Measurements from ENCODE around the gene TRNT1. TPM values are rescaled to one million over a fixed set of nuclear protein-coding genes. Genes with fewer than 3 reads are reported as not detected.

Gene TRNT1
- total and polyA plus RNA-seq, 2 of the 8 experiments (the other 6 are each of a cell fraction or from before 2014, with no cell fraction given): 7.2 to 33.1 TPM

DNA sequence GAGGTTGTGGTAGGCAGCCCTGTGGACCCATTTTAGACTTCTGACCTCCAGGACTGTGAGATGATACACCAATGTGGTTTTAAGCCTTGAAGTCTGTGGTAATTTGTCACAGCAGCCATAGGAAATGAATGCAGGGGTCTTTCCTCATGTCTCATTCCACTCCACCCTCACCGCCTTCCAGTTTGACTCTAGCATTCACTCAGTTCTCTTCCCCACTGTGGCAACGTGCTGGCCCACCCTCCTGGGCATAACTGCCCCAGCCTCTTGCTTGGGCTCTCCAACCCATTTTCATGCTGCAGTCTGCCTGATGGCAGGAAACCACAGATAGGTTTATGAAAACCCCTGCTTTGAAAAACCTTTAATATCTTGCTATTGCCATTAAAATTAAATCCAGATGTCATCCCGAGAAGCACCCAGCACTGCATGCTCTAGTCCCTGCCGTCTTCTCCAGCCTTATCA lies 7.3 kb upstream of the TRNT1 start:
- Histone ChIP-seq H4K20me1 (replicated peaks in 1 of 2; ENCODE audit: control insufficient read depth in 1 of 2, insufficient read depth in 2 of 2, low read length in 2 of 2) (no peaks in the 10 kb centered on the region), H2AFZ (ENCODE audit: low read length) (0 out of 2 replicates have a peak overlapping the region, but pooled peaks have one; percentile 3), H4K5ac (ENCODE audit: insufficient read length, low read depth, low read length) (no peak overlapping the region), H3K9me3 (ENCODE audit: insufficient read depth in 2 of 2, low read depth in 1 of 2, low read length in 1 of 2) (no peaks in the 10 kb centered on the region), H3K27me3 (replicated peaks in 1 of 4; ENCODE audit: control insufficient read depth in 3 of 4, extremely low read depth in 1 of 4, insufficient read depth in 3 of 4, low read length in 3 of 4) (no peaks in the 10 kb centered on the region), H3K9ac (replicated peaks in 1 of 4; ENCODE audit: extremely low read depth in 1 of 4, low read depth in 3 of 4, low read length in 3 of 4) (peak overlapping the region in 1 of 4 experiments; percentile 34; a peak in 1 of 7 replicates), H3K23me2 (ENCODE audit: low read depth, low read length) (no peaks in the 10 kb centered on the region), H3K18ac (ENCODE audit: extremely low read depth, low read length) (no peak overlapping the region), H3K14ac (ENCODE audit: insufficient read length) (no peak overlapping the region), H3K36me3 (ENCODE audit: control insufficient read depth in 2 of 4, insufficient read depth in 4 of 4, low read length in 3 of 4) (no peaks in the 10 kb centered on the region), H2AK5ac (ENCODE audit: low read depth, low read length) (no peak overlapping the region), H3K79me1 (ENCODE audit: low read depth, low read length) (no peaks in the 10 kb centered on the region), H3K23ac (ENCODE audit: insufficient read length) (no peak overlapping the region), H3K27ac (ENCODE audit: low read depth, low read length) (no peak overlapping the region), H3K4me1 (replicated peaks in 1 of 4; ENCODE audit: control insufficient read depth in 3 of 4, insufficient read depth in 4 of 4, low read length in 3 of 4) (no peaks in the 10 kb centered on the region), H2BK5ac (ENCODE audit: low read depth, low read length) (no peak overlapping the region), H2BK20ac (ENCODE audit: low read length) (no peak overlapping the region), H3K56ac (replicated peaks; ENCODE audit: insufficient read length, low read depth, low read length) (no peak overlapping the region), H2BK12ac (ENCODE audit: low read depth, low read length) (no peak overlapping the region), H3K4ac (replicated peaks; ENCODE audit: insufficient read length, low read depth, low read length) (no peak overlapping the region), H4K91ac (replicated peaks; ENCODE audit: insufficient read length, low read length) (no peak overlapping the region), H2BK120ac (replicated peaks; ENCODE audit: low read depth, low read length) (no peak overlapping the region), H2BK15ac (ENCODE audit: low read length) (no peak overlapping the region), H4K8ac (ENCODE audit: extremely low read depth, insufficient read depth, low read length) (no peak overlapping the region), H3K79me2 (ENCODE audit: control insufficient read depth in 1 of 2, insufficient read depth in 2 of 2, low read length in 2 of 2) (no peaks in the 10 kb centered on the region), H3K4me2 (ENCODE audit: insufficient read depth in 1 of 2, low read depth in 2 of 2, low read length in 2 of 2) (no peak overlapping the region), H3K4me3 (ENCODE audit: extremely low read depth in 1 of 4, insufficient read depth in 2 of 4, low read depth in 3 of 4, low read length in 4 of 4) (no peak overlapping the region)
- CTCF ChIA-PET (ENCODE audit: partially characterized antibody): no interaction called here
- no peak for DNase-seq (ENCODE audit: low read depth in 1 of 2, low spot score in 2 of 2)
- TF ChIP-seq RAD21 (IDR thresholded peaks at IDR 0.05 in 1 of 2, conservative IDR thresholded peaks at IDR 0.05 in 1 of 2; ENCODE audit: low read depth in 2 of 2, low read length in 2 of 2): no peak
- no peak for TF ChIP-seq HDAC6 (IDR thresholded peaks at IDR 0.05; ENCODE audit: low read depth, low read length)
- no peak for TF ChIP-seq GABPA (IDR thresholded peaks at IDR 0.05; ENCODE audit: borderline replicate concordance, insufficient read depth, low read length)
- no peak for TF ChIP-seq POLR2AphosphoS5 (IDR thresholded peaks at IDR 0.05; ENCODE audit: low read depth, low read length)
- TF ChIP-seq, protein P1, sequence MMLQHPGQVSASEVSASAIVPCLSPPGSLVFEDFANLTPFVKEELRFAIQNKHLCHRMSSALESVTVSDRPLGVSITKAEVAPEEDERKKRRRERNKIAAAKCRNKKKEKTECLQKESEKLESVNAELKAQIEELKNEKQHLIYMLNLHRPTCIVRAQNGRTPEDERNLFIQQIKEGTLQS (IDR thresholded peaks at IDR 0.05; ENCODE audit: insufficient read depth, low read depth, low read length): no peak
- no peak for TF ChIP-seq CTBP2 (IDR thresholded peaks at IDR 0.05; ENCODE audit: borderline replicate concordance, insufficient read depth, insufficient read length, low read length)
- no peak for TF ChIP-seq KDM4A (IDR thresholded peaks at IDR 0.05; ENCODE audit: low read depth, low read length, severe bottlenecking)
- TF ChIP-seq RNF2 (IDR thresholded peaks at IDR 0.05; ENCODE audit: borderline replicate concordance, low read depth, low read length, missing control alignments, poor library complexity, severe bottlenecking): no peak
- TF ChIP-seq POU5F1 (IDR thresholded peaks at IDR 0.05; ENCODE audit: low read depth, low read length): no peak
- no peak for TF ChIP-seq RFX5 (IDR thresholded peaks at IDR 0.05; ENCODE audit: borderline replicate concordance, low read depth, low read length)
- TF ChIP-seq EP300 (IDR thresholded peaks at IDR 0.05; ENCODE audit: borderline replicate concordance in 1 of 2, low read depth in 2 of 2, low read length in 2 of 2): no peak
- POLR2A ChIA-PET (ENCODE audit: partially characterized antibody): no interaction called here
- FAIRE-seq: no peak
- WGBS, 2 experiments (ENCODE audit: extremely low coverage in 1 of 2, insufficient coverage in 1 of 2, insufficient read length in 1 of 2, insufficient replicate concordance in 2 of 2, low coverage in 1 of 2, low lambda C conversion rate in 2 of 2, missing lambda C conversion rate in 1 of 2): 89% methylated on average over 4 of the region's 4 CpGs; no CpG with 5 or more reads in 1 of the 2 experiments
